ENCODE data around the gene FRMD5.

FRMD5 gene

DNA sequence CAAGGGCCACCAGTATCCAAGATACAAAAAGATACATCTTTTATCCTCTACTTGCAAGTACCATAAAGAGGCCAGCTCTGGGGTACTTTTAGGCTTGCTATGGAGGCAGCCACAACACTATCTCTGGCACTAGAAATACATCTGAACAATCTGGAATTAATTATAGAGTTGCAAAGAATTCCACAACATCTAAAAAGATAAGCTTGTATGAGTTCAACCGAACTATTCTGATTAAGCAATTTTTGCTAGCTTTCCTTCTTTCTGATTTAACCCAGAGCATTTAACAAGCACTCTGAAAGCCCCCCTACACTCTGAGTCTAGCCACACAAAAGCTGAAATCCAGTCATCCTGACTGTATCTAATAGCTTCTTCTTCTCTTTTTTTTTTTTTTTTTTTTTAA lies 95.4 kb downstream of the FRMD5 start:
- FAIRE-seq (no peak), DNase-seq (ENCODE audit: extremely low spot score, insufficient read length, low read depth) (no peak)

DNA sequence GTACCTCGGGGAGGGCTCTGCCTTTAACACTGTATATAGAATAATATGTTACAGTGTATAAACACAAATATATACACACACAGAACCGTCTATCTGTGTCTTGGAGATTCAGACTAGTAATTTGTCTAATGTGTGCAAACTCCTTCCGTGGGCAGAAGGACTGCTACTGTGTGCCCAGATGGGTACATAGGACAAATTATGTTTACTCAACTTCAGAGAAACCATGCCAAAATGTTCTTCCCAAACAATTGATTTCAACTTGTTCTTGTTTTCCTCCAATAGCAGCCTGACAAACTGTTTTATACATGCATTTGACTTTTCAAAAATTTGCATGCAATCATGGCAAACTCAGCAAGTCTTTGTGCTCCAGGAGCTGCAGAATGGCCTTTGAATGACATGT lies 97.5 kb downstream of the FRMD5 start:
- DNase-seq (ENCODE audit: extremely low spot score, insufficient read length, low read depth) (no peak), FAIRE-seq (no peak)

DNA sequence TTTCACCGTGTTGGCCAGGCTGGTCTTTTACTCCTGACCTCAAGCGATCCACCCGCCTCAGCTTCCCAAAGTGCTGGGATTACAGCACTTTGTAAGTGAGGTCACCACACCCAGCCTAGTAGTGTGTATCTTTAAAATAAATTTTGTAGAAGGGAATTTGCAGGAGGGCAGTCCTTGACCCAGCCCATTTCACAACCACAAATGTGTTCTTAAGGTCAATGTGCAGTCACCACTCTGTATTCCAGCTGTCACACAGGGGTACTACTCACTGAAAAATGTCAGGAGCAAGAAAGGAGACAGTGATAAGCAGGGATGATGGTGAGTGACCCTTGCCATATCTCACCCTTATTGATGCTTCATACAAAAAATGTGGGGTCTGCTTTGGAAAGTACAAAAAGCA lies 98.5 kb downstream of the FRMD5 start:
- FAIRE-seq (no peak), DNase-seq (ENCODE audit: extremely low spot score, insufficient read length, low read depth) (no peak)

DNA sequence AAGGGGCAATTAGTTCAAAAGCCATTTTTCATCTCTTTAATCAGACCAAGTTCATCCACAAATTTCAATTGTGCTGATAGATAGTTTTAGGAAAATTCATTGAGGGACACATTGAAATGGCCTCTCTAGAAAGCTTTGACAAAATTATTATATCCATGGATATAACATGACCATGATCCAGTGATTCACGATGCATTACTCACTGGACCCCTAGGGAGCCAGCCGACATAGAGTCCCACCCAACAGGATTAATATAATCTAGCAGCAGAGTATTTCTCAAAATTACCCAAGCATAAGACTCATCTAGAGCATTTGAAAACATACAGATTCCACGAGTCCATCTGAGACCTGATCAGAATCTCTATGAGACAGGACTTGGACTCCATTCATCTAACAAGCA lies 100.3 kb downstream of the FRMD5 start:
- DNase-seq (ENCODE audit: extremely low spot score, insufficient read length, low read depth) (no peak), FAIRE-seq (no peak)

DNA sequence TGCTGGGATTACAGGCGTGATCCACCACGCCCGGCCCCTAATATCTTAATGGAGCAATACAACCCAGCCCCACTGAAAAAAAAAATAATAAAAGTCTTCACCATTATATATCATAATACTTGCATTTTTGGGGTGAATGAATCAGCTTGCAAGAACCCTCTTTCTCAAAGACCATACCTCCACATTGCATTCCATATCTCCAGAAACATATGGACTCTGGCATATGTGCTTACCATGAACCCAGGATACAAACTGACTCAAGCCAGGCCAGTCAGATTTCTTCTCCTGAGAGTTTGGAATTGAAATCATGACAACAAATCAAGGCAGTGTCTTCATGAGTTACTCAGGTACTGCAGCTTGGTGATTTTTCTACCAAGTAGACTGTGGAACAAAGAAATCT lies 101.2 kb downstream of the FRMD5 start:
- DNase-seq (ENCODE audit: extremely low spot score, insufficient read length, low read depth), result no peak

DNA sequence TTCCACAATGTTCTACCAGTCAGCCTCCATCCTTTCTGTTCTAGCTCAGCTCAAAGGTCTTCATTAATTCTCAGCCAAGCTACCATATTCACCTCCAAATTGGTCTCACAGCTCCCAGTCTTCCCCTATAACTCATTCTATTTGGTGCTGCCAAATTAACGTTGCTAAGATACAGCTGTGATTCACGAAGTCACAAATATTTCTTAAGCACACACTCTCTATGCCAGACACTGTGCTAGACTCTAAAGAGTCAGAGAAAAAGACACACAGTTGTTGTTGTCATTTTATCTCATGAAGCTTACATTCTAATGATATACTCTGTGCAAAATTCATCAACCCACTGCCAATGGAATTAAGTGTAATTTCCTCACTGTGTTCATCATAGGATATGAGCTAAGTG lies 102.8 kb downstream of the FRMD5 start:
- DNase-seq (ENCODE audit: extremely low spot score, insufficient read length, low read depth) (no peak), FAIRE-seq (no peak)

More for the DNA sequence above, 101.2 kb downstream of the FRMD5 start:
- FAIRE-seq, result no peak

DNA sequence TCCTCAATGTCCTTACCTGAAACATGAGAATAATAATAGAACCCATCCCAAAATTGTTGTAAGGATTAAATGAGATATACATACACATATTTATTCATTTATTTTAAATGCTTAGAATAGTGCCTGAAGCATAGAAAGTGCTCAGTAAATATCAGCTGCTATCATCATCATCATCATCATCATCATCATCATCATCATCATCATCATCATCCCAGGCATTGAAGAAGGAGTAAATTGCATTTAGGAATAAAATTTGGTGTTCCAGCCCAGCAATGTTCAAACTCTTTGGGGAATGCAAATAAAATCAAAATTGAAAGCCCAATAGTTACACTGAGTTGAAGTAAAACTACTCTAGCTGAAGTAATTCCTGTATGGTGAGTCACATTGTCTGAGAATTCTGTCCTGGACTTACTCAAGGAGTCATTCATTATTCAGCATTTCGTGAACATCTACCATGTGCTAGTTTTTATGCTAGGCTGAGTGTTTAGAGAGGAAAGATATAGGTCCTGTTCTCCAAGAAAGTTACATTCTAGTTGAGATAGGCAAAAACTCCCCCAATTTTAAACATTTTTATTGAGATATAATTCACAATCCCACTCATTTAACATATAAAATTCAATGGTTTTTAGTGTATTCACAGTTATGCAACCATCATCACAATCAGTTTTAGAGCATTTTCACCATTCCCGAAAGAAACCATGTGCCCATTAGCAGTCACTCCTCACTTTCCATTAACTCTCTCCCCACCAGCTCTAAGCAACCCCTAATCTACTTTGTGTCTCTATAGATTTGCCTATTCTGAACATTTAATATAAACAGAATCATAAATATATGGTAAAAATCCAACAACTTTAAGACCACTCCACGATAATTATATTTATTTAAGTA lies 107.2 kb downstream of the FRMD5 start:
- no peak for FAIRE-seq
- DNase-seq (ENCODE audit: extremely low spot score, insufficient read length, low read depth), result no peak

DNA sequence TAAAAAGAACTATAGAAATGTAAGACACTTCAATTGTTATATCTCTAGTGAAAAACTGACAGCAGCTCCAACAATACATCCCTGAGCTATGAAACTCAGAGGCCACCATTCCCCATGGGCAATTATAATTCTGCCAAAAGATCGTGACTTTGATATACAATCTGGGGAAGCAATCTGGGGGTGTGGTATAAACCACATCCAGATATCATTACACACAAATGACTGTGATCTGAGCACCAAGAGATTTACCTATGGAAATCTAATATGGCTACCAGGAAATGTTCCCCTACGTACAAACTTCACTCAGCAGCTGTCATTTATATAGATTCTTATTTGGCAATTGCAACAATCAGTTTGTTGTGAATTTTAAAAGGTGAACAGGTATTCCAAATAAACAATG lies 110.3 kb downstream of the FRMD5 start:
- FAIRE-seq, result no peak

DNA sequence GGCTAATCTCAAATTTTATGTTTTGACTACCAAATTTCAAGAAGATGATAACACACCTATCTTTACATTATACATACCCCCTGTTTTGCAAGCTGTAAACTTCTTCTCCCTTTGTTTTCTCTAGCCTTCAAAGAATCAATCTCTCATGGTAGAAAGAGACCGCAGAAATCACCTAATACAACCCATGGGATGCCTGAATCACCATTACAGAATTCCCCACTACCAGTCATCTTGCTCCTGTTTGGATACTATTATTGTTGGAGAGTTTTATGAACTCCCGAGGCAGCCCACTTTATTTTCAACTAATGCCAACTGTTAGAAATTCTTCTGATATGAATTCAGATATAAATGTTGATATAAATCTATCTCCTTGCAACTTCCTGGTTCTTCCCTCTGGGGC lies 110.9 kb downstream of the FRMD5 start:
- DNase-seq (ENCODE audit: extremely low spot score, insufficient read length, low read depth) (no peak), FAIRE-seq (no peak)

More for the DNA sequence above, 110.3 kb downstream of the FRMD5 start:
- no peak for DNase-seq (ENCODE audit: extremely low spot score, insufficient read length, low read depth)

DNA sequence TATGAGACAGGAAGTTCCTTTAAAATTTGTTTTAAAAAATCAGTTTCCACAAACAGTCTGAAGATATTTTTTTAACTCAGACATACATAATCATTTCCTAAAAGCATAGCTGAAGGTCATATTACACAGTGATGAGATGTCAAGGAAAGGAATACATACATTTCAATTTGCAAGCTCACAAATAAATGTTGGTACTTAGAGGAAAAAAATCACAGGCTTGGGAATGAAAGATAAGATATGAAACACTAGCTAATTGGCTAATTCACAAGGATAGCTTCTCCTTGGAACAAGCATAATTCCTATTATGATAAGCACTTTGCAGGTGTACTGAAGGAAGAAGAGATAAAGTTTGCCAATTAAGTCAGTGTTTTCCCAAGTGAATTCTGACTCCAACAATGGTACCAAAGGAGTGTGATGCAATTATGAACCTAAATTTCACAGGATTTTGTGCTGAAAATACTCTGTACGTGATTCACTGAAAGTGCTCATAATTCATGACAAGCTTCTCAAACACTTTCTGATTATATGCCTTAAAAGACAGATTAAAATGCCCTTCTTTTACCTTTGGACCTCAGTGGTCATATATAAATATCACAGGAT lies 112.4 kb downstream of the FRMD5 start:
- FAIRE-seq (no peak), DNase-seq (ENCODE audit: extremely low spot score, insufficient read length, low read depth) (no peak)

DNA sequence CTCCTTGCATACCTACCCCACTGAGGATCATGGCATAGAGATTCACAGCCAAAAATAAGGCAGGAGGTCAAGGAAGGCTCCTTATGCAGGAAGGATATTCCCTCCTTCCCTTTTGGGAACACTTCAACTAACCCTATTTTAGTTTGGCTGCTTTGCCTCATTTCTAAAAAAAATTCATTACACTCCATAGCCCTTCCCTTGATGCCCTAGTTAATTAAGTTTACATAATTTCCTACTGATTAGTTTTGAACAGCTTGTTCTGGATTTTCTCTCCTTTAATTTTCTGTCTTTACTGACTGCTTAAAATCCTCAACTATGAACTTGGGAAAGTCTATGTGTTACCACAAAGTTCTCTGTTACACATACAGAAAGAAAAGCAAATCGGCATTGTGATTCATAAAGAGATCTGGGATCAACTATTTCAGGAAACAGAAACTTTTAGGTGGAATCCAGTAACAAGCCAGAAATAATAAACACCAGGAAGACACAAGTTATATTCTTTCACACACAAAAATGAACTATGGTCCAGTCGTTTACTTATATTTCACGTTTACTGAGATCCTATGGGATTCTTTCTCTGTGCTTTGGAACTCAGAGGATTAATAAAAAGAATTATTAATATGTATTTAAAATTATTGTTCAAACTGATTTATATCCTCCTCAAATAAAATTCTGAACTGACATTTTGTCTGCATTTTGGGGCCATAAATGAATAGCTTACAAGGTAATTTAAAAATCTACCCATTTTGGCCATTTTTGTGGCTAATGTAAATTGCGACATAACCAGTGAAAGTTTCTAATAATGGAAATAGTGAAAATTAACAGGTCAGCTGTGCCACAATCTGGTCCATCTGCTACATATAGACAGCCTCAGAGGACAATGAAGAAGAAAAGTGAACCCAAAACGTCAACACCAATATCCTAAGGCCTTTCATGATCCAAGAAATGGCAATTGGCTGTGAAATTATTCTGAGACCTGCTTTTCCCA lies 113.8 kb downstream of the FRMD5 start:
- peak; percentile 26 for FAIRE-seq
- DNase-seq (ENCODE audit: extremely low spot score, insufficient read length, low read depth), result no peak

DNA sequence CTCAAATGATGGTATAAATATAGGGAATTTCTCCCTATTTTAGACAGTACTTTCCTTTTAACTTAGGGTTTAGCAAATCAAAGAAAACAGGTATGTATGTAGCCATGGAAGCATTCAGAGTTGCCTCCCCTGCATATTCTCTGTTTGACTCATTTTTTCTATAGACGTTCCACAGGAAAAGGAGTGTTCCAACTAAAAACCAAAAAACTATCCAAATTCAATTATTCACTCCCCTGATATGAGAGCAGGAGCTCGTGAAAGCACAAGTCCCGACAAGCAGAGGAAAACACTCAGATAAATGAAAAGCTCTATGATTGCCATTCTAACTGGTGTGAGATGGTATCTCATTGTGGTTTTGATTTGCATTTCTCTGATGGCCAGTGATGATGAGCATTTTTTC lies 119.5 kb downstream of the FRMD5 start:
- no peak for DNase-seq (ENCODE audit: extremely low spot score, insufficient read length, low read depth)
- FAIRE-seq, result no peak

DNA sequence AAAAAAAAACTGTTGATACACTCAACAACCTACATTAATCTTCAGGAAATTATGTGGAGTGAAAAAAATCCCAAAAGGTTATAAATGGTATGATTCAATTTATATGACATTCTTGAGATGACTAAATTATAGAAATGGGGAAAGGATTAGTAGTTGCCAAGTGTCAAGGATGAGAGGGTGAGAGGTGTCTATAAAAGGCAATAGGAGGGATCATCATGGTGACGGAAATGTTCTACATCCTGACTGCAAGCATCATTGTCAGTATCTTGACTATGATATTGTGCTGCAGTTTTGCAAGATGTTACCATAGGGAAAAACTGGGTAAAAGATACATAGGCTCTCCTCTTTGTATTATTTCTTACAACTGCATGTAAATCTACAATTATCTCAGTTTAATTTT lies 125.6 kb downstream of the FRMD5 start:
- DNase-seq (ENCODE audit: extremely low spot score, insufficient read length, low read depth), result no peak
- no peak for FAIRE-seq

DNA sequence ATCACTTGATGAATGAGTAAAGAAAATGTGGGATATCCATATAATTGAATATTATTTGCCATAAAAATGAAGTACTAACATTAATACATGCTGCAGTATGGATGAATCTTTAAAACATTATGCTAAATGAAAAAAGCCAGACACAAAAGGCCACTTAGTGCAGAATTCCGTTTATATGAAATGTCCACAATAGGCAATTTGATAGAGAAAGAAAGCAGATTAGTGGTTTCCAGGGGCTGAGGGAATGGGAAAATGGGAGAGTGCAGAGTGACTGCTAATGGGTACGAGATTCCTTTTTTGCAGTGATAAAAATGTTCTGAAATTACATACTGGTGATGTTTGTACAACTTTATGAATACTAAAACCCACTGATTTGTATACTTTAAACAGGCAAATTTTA lies 126.7 kb downstream of the FRMD5 start:
- no peak for FAIRE-seq
- no peak for DNase-seq (ENCODE audit: extremely low spot score, insufficient read length, low read depth)

DNA sequence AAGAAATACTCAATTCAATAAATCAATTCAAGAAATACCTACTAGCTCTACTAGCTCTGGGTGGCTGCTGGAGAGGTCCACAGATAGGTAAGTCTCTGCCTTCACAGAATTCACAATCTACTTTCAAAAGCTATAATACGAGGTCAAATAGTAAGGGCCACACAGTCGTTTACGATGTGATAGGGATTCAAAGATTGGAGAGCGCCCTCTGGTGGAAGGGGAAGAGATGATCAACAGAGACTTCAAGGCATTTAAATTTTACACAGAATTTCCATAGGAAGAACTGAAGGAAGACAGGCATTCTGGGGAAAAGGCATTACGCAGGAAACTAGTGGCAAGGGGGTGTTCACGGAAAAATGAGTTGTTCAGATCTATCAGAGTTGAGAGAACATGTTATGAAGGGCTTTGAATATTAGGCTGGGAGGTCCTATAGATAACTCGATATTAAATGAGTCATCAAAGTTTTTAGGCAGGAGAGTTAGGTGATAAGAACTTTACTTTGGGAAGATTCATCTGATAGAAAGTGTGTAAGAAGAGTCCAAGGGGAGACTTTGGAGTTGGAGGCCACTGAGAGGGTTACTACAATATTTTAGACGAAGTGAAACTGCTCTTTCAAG lies 128.8 kb downstream of the FRMD5 start:
- FAIRE-seq (peak; percentile 87), DNase-seq (ENCODE audit: extremely low spot score, insufficient read length, low read depth) (peak; percentile 12)

DNA sequence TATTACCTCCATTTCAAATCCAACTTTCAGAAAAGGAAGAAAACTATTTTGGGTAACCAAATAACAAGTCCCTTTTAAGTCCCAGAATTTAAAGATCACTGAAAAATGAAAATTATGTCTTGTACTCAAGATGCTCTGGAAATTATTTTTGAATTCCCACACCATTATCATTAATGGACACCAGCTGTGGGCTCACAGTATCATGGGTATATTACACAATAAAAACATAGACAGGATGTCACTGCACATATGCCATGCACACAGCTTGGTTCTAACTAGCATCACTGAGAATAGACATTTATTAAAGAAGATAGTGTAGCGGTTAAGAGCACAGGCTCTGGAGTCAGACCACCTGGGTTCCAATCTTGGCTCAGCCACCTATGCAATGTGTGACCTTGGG lies 130.4 kb downstream of the FRMD5 start:
- no peak for FAIRE-seq
- DNase-seq (ENCODE audit: extremely low spot score, insufficient read length, low read depth), result no peak

DNA sequence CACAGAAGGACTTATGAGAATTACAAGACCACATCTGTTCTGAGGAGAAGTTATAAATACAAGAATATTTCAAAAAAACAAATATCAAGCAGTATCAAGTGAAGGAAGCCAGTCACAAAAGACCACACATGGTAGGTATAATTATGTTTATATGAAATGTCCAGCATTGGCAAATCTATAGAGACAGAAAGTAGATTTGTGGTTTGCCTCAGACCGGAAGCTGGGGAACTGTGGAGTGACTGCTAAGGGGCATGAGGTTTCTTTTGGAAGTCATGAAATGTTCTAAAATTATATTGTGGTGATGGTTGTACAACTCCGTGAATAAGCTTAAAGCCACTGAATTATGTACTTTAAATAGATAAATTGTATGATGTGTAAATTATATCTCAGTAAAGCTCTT lies 136.9 kb downstream of the FRMD5 start:
- FAIRE-seq, result no peak
- no peak for DNase-seq (ENCODE audit: extremely low spot score, insufficient read length, low read depth)

DNA sequence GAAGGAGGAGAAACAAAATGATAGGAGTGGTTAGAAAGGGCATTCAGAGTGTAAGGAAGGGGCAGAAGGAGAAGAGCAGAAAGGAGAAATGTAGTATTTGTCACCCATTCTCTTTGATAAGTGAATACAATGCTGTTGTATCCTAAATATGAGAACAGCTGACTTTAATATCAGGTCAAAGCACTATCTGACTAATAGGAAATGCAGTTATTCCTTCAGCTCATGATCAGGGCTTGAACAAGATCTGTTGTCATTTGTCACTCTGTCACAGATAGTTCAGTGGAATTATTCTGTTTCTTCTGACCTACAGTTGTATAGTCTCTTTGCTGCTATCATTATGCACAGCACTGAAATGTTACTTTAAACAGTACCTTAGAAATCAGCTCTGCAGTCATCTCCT lies 149.4 kb downstream of the FRMD5 start:
- FAIRE-seq (no peak), DNase-seq (ENCODE audit: extremely low spot score, insufficient read length, low read depth) (no peak)

DNA sequence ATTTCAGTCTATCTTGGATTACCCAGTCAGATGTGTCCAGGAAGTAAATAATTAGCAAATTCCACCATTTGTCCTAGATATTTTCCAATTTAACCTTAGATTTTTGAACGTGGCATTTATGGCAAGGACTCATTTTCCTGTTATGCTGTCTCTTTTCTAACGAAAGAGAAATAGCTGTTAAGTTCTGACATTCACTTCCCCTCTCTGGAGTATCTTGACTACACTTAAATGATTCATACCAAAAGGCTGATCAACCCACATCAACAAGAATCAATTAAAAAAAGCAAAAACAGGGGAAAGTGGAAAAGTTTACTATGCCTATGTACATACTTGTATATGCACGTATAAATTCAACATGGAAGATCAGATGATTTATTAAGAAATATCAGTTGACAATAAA lies 149.9 kb downstream of the FRMD5 start:
- DNase-seq (ENCODE audit: extremely low spot score, insufficient read length, low read depth) (no peak), FAIRE-seq (no peak)

DNA sequence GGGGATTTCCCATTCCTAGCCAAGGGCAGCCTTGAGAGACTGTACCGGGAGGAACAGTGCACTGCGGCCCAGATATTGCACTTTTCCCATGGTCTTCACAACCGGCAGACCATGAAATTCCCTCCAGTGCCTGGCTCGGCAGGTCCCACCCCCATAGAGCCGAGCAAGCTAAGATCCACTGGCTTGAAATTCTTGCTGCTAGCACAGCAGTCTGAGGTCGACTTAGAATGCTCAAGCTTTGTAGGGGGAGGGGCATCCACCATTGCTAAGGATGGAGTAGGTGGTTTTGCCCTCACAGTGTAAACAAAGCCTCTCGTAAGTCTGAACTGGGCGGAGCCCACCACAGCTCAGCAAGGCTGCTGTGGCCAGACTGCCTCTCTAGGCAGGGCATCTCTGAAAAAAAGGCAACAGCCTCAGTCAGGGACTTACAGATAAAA lies 156.3 kb downstream of the FRMD5 start:
- FAIRE-seq, result no peak
- DNase-seq (ENCODE audit: extremely low spot score, insufficient read length, low read depth), result no peak
